ENCODE data around the gene TSPAN9. TPM values are rescaled to one million over a fixed set of nuclear protein-coding genes. Genes with fewer than 3 reads are reported as not detected.

TSPAN9 gene
- total RNA-seq, 1 experiment from 2014 or later, result 13.4 TPM

- Mint-ChIP-seq H3K27me3 (ENCODE audit: insufficient read depth, unreplicated experiment) (peaks cover 25% of the 10 kb centered on the region), H3K36me3 (ENCODE audit: insufficient read depth, unreplicated experiment) (no peaks in the 10 kb centered on the region), H3K9me3 (ENCODE audit: unreplicated experiment) (no peaks in the 10 kb centered on the region), H3K27ac (ENCODE audit: low read depth, unreplicated experiment) (no peak overlapping the region), H3K4me3 (ENCODE audit: unreplicated experiment) (no peak overlapping the region), H3K4me1 (ENCODE audit: insufficient read depth, unreplicated experiment) (no peaks in the 10 kb centered on the region)
- no peak for DNase-seq (ENCODE audit: unreplicated experiment)
- TF ChIP-seq CTCF (IDR thresholded peaks at IDR 0.05; ENCODE audit: unreplicated experiment), result no peak
- POLR2A ChIA-PET, result no interaction called here
- CTCF ChIA-PET, result interaction anchor here (0.7 to 3.5 kb wide), 7 partner anchors 29 to 312 kb away, joined by 3 to 17 read pairs (median 3); no protein-coding TSS in a partner anchor
- BruUV-seq (replicated peaks), result no TSS peak
- intact Hi-C loops (cut with micrococcal nuclease), result loop anchor here (10.0 kb wide), 2 partner anchors 704 to 734 kb away; no protein-coding TSS in a partner anchor
These were observed 6.1 kb upstream of the TSPAN9 start for GRCh38 chr12:3071107-3071506.

DNA sequence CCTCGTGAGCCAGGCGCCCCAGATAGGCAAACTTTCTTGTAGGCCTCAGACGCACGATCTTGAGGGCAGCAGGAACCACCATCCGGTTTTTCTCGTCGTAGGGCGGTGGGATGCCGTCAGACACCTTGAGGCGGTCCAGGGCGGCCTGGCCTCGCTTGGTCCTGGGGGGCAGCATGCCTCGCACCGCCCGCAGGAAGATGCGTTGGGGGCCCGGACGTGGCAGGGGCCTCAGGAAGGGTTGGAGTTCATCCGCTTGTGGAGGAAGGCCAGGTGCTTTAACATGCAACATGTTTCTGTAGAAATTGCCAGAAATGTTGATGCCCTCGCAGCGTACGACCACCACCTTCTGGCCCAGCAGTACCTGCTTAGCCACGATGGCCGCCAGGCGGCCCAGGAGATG is 5.5 kb upstream of the TSPAN9 start:
- no peak overlapping the region for H3K27ac Mint-ChIP-seq (ENCODE audit: low read depth, unreplicated experiment)
- POLR2A ChIA-PET, result no interaction called here

GRCh38 chr12:3073438-3074250 is 3.5 kb upstream of the TSPAN9 start:
- ChIA-PET POLR2A (interaction anchor here (1.1 kb wide), 1 partner anchor 201 kb away, joined by 3 read pairs; no protein-coding TSS in a partner anchor), CTCF (interaction anchor here (0.6 to 5.1 kb wide), 50 partner anchors 8 to 731 kb away, joined by 3 to 86 read pairs (median 5); no protein-coding TSS in a partner anchor)
- H3K27ac Mint-ChIP-seq (ENCODE audit: low read depth, unreplicated experiment), result no peak overlapping the region
- no peak overlapping the region for H3K4me3 Mint-ChIP-seq (ENCODE audit: unreplicated experiment)
- H3K36me3 Mint-ChIP-seq (ENCODE audit: insufficient read depth, unreplicated experiment), result no peaks in the 10 kb centered on the region
- peak; percentile 95 for TF ChIP-seq CTCF (IDR thresholded peaks at IDR 0.05; ENCODE audit: unreplicated experiment)
- peaks cover under 1% of the 10 kb centered on the region for H3K27me3 Mint-ChIP-seq (ENCODE audit: insufficient read depth, unreplicated experiment)
- peak; percentile 84 for DNase-seq (ENCODE audit: unreplicated experiment)
- intact Hi-C loops (cut with micrococcal nuclease), result loop anchor here (1.0 to 10.0 kb wide), 6 partner anchors 50 to 731 kb away; no protein-coding TSS in a partner anchor
- H3K4me1 Mint-ChIP-seq (ENCODE audit: insufficient read depth, unreplicated experiment), result no peaks in the 10 kb centered on the region
- no peaks in the 10 kb centered on the region for H3K9me3 Mint-ChIP-seq (ENCODE audit: unreplicated experiment)
- no TSS peak for BruUV-seq (replicated peaks)

More for the DNA sequence above, 5.5 kb upstream of the TSPAN9 start:
- no peak for TF ChIP-seq CTCF (IDR thresholded peaks at IDR 0.05; ENCODE audit: unreplicated experiment)
- intact Hi-C loops (cut with micrococcal nuclease), result loop anchor here (10.0 kb wide), 2 partner anchors 703 to 733 kb away; no protein-coding TSS in a partner anchor
- Mint-ChIP-seq H3K27me3 (ENCODE audit: insufficient read depth, unreplicated experiment) (peaks cover 20% of the 10 kb centered on the region), H3K4me3 (ENCODE audit: unreplicated experiment) (no peak overlapping the region), H3K36me3 (ENCODE audit: insufficient read depth, unreplicated experiment) (no peaks in the 10 kb centered on the region), H3K4me1 (ENCODE audit: insufficient read depth, unreplicated experiment) (no peaks in the 10 kb centered on the region), H3K9me3 (ENCODE audit: unreplicated experiment) (no peaks in the 10 kb centered on the region)
- CTCF ChIA-PET, result interaction anchor here (0.7 to 1.5 kb wide), 5 partner anchors 30 to 1881 kb away, joined by 3 to 7 read pairs (median 3); no protein-coding TSS in a partner anchor
- DNase-seq (ENCODE audit: unreplicated experiment), result no peak
- no TSS peak for BruUV-seq (replicated peaks)

DNA sequence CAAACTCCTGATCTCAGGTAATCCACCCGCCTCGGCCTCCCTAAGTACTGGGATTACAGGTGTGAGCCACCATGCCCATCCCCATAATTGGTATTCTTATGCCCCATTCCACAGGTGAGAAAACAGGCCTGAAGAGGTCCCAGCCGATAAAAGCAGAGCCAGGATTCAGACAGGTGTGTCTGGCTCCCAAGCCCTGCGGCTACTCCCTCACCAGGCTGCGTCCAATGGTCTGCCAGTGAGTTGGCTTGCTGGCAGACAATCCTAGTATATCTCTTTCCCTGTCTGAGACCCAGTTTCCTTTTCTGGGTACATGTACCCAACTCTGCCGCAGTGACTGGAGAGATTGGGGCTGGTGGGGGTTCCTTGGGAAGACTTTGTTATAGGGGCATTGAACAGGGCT is 1.9 kb upstream of the TSPAN9 start:
- TF ChIP-seq CTCF (IDR thresholded peaks at IDR 0.05; ENCODE audit: unreplicated experiment), result no peak
- H3K36me3 Mint-ChIP-seq (ENCODE audit: insufficient read depth, unreplicated experiment), result no peaks in the 10 kb centered on the region
- no peaks in the 10 kb centered on the region for H3K4me1 Mint-ChIP-seq (ENCODE audit: insufficient read depth, unreplicated experiment)
- ChIA-PET CTCF (interaction anchor here (0.7 to 5.1 kb wide), 9 partner anchors 44 to 745 kb away, joined by 3 to 86 read pairs (median 4); no protein-coding TSS in a partner anchor), POLR2A (interaction anchor here (0.6 to 0.9 kb wide), 3 partner anchors 200 to 952 kb away, joined by 3 to 4 read pairs (median 3); no protein-coding TSS in a partner anchor)
- no peak for DNase-seq (ENCODE audit: unreplicated experiment)
- BruUV-seq (replicated peaks), result no TSS peak
- no peaks in the 10 kb centered on the region for H3K9me3 Mint-ChIP-seq (ENCODE audit: unreplicated experiment)
- H3K27me3 Mint-ChIP-seq (ENCODE audit: insufficient read depth, unreplicated experiment), result no peaks in the 10 kb centered on the region
- intact Hi-C loops (cut with micrococcal nuclease), result loop anchor here (10.0 kb wide), 2 partner anchors 699 to 729 kb away; no protein-coding TSS in a partner anchor
- no peak overlapping the region for H3K4me3 Mint-ChIP-seq (ENCODE audit: unreplicated experiment)
- H3K27ac Mint-ChIP-seq (ENCODE audit: low read depth, unreplicated experiment), result no peak overlapping the region

All from MCF 10A (cell line).